ENCODE results near the gene PAX5.
A peak's percentile ranks its signal among the peaks of the same experiment; 100 is the strongest.

Gene PAX5

GRCh38 chr9:36855448-36856315 lies 178.4 kb downstream of the PAX5 start:
- H3K36me3 ChIP-seq = peaks cover 0 to 92% (median 42%) of the 10 kb centered on the region in 11 experiments; a peak in 14 of 22 replicates
- peak overlapping the region; percentile 17 to 64 (median 53); a peak in 19 of 22 replicates for H3K4me2 ChIP-seq
- peaks cover 0 to 100% (median 81%) of the 10 kb centered on the region in 11 experiments; a peak in 17 of 22 replicates for H4K20me1 ChIP-seq
- H3K27ac ChIP-seq = no peak overlapping the region
- no peaks in the 10 kb centered on the region for H3K9me3 ChIP-seq (replicated peaks in 1 of 11)
- H3K27me3 ChIP-seq = no peaks in the 10 kb centered on the region
- no peak overlapping the region for H3K4me3 ChIP-seq
- no peak overlapping the region; a peak in 1 of 22 replicates for H3K9ac ChIP-seq
- H3K4me1 ChIP-seq = peaks cover 8 to 50% (median 36%) of the 10 kb centered on the region in 10 experiments; a peak in 19 of 20 replicates
- no peak for TF ChIP-seq Cebpa-rat (IDR thresholded peaks at IDR 0.05)

- H3K9ac ChIP-seq = no peak overlapping the region
- peaks cover 8 to 46% (median 35%) of the 10 kb centered on the region in 10 experiments; a peak in 19 of 20 replicates for H3K4me1 ChIP-seq
- H3K27me3 ChIP-seq = no peaks in the 10 kb centered on the region
- peaks cover 0 to 97% (median 46%) of the 10 kb centered on the region in 11 experiments; a peak in 14 of 22 replicates for H3K36me3 ChIP-seq
- no peak overlapping the region for H3K4me3 ChIP-seq
- peaks cover 0 to 100% (median 85%) of the 10 kb centered on the region in 11 experiments; a peak in 17 of 22 replicates for H4K20me1 ChIP-seq
- peak overlapping the region in 8 of 11 experiments; percentile 33 to 64 (median 57); a peak in 13 of 22 replicates for H3K4me2 ChIP-seq
- no peak for TF ChIP-seq Cebpa-rat (IDR thresholded peaks at IDR 0.05)
- no peaks in the 10 kb centered on the region for H3K9me3 ChIP-seq (replicated peaks in 1 of 11)
- 0 out of 22 replicates have a peak overlapping the region, but pooled peaks of 1 of the 11 experiments have one; percentile 23 for H3K27ac ChIP-seq
Measured at GRCh38 chr9:36854751-36855150, 179.3 kb downstream of the PAX5 start.

- no peaks in the 10 kb centered on the region for H3K27me3 ChIP-seq
- no peak overlapping the region for H3K9ac ChIP-seq
- H3K36me3 ChIP-seq = peaks cover 0 to 99% (median 54%) of the 10 kb centered on the region in 11 experiments; a peak in 14 of 22 replicates
- no peak overlapping the region for H3K4me3 ChIP-seq
- no peaks in the 10 kb centered on the region for H3K9me3 ChIP-seq (replicated peaks in 1 of 11)
- H3K4me1 ChIP-seq = peaks cover 8 to 43% (median 33%) of the 10 kb centered on the region in 10 experiments; a peak in 19 of 20 replicates
- no peak overlapping the region for H3K27ac ChIP-seq
- peaks cover 0 to 100% (median 89%) of the 10 kb centered on the region in 11 experiments; a peak in 17 of 22 replicates for H4K20me1 ChIP-seq
- no peak for TF ChIP-seq Cebpa-rat (IDR thresholded peaks at IDR 0.05)
- no peak overlapping the region for H3K4me2 ChIP-seq
Measured at GRCh38 chr9:36854034-36854433, 180.0 kb downstream of the PAX5 start.

- Histone ChIP-seq H3K36me3 (peaks cover 0 to 99% (median 56%) of the 10 kb centered on the region in 11 experiments; a peak in 14 of 22 replicates), H3K4me3 (no peak overlapping the region), H3K4me2 (no peak overlapping the region), H3K4me1 (peaks cover 8 to 41% (median 29%) of the 10 kb centered on the region in 10 experiments; a peak in 19 of 20 replicates), H3K27me3 (no peaks in the 10 kb centered on the region), H3K9me3 (replicated peaks in 1 of 11) (no peaks in the 10 kb centered on the region), H3K27ac (no peak overlapping the region), H4K20me1 (peaks cover 0 to 100% (median 89%) of the 10 kb centered on the region in 11 experiments; a peak in 17 of 22 replicates), H3K9ac (no peak overlapping the region)
- TF ChIP-seq Cebpa-rat (IDR thresholded peaks at IDR 0.05) = no peak
Measured at GRCh38 chr9:36853233-36853632, 180.8 kb downstream of the PAX5 start.

- TF ChIP-seq Cebpa-rat (IDR thresholded peaks at IDR 0.05) = no peak
- Histone ChIP-seq H4K20me1 (peaks cover 0 to 100% (median 93%) of the 10 kb centered on the region in 11 experiments; a peak in 16 of 22 replicates), H3K9ac (no peak overlapping the region; a peak in 1 of 22 replicates), H3K27ac (no peak overlapping the region; a peak in 1 of 22 replicates), H3K4me3 (no peak overlapping the region), H3K4me2 (no peak overlapping the region), H3K36me3 (peaks cover 0 to 99% (median 80%) of the 10 kb centered on the region in 11 experiments; a peak in 17 of 22 replicates), H3K4me1 (peaks cover 0 to 19% (median 4%) of the 10 kb centered on the region in 10 experiments; a peak in 13 of 20 replicates), H3K9me3 (replicated peaks in 1 of 11) (no peaks in the 10 kb centered on the region), H3K27me3 (no peaks in the 10 kb centered on the region)
Measured at GRCh38 chr9:36849943-36850342, 184.1 kb downstream of the PAX5 start.

GRCh38 chr9:36848946-36849345 lies 185.1 kb downstream of the PAX5 start:
- H3K27me3 ChIP-seq = no peaks in the 10 kb centered on the region
- peaks cover 0 to 23% (median 0%) of the 10 kb centered on the region in 10 experiments; a peak in 4 of 20 replicates for H3K4me1 ChIP-seq
- H3K4me2 ChIP-seq = no peak overlapping the region
- no peak overlapping the region for H3K27ac ChIP-seq
- H3K36me3 ChIP-seq = peaks cover 0 to 99% (median 85%) of the 10 kb centered on the region in 11 experiments; a peak in 17 of 22 replicates
- TF ChIP-seq Cebpa-rat (IDR thresholded peaks at IDR 0.05) = no peak
- H3K4me3 ChIP-seq = no peak overlapping the region
- H4K20me1 ChIP-seq = peaks cover 0 to 100% (median 93%) of the 10 kb centered on the region in 11 experiments; a peak in 16 of 22 replicates
- no peaks in the 10 kb centered on the region for H3K9me3 ChIP-seq (replicated peaks in 1 of 11)
- no peak overlapping the region for H3K9ac ChIP-seq

GRCh38 chr9:36847781-36848673 lies 186.0 kb downstream of the PAX5 start:
- no peaks in the 10 kb centered on the region for H3K27me3 ChIP-seq
- no peak for TF ChIP-seq Cebpa-rat (IDR thresholded peaks at IDR 0.05)
- H3K9me3 ChIP-seq (replicated peaks in 1 of 11) = no peaks in the 10 kb centered on the region
- no peak overlapping the region for H3K9ac ChIP-seq
- peaks cover 0 to 100% (median 86%) of the 10 kb centered on the region in 11 experiments; a peak in 17 of 22 replicates for H3K36me3 ChIP-seq
- no peak overlapping the region for H3K4me3 ChIP-seq
- peaks cover 0 to 100% (median 93%) of the 10 kb centered on the region in 11 experiments; a peak in 16 of 22 replicates for H4K20me1 ChIP-seq
- H3K27ac ChIP-seq = 0 out of 22 replicates have a peak overlapping the region, but pooled peaks of 1 of the 11 experiments have one; percentile 10
- no peak overlapping the region; a peak in 1 of 22 replicates for H3K4me2 ChIP-seq
- H3K4me1 ChIP-seq = peaks cover 0 to 24% (median 3%) of the 10 kb centered on the region in 10 experiments; a peak in 8 of 20 replicates

- H4K20me1 ChIP-seq = peaks cover 0 to 100% (median 92%) of the 10 kb centered on the region in 11 experiments; a peak in 16 of 22 replicates
- no peak overlapping the region for H3K4me3 ChIP-seq
- no peak for TF ChIP-seq Cebpa-rat (IDR thresholded peaks at IDR 0.05)
- no peak overlapping the region for H3K4me2 ChIP-seq
- peaks cover 10 to 36% (median 16%) of the 10 kb centered on the region in 10 experiments; a peak in 19 of 20 replicates for H3K4me1 ChIP-seq
- peaks cover 0 to 100% (median 88%) of the 10 kb centered on the region in 11 experiments; a peak in 17 of 22 replicates for H3K36me3 ChIP-seq
- H3K27ac ChIP-seq = no peak overlapping the region
- H3K9ac ChIP-seq = no peak overlapping the region
- no peaks in the 10 kb centered on the region for H3K27me3 ChIP-seq
- no peaks in the 10 kb centered on the region for H3K9me3 ChIP-seq (replicated peaks in 1 of 11)
Measured at GRCh38 chr9:36846621-36847020, 187.4 kb downstream of the PAX5 start.
